ENCODE results near the gene LTO1. TPM values are rescaled to one million over a fixed set of nuclear protein-coding genes. Genes with fewer than 3 reads are reported as not detected.

Gene LTO1
- total RNA-seq, 4 donors from 2014 or later = 13.3 to 35.2 (median 22.8) TPM

- no peak for TF ChIP-seq CTCF (IDR thresholded peaks at IDR 0.05; ENCODE audit: low read depth)
Observed at GRCh38 chr11:69630424-69630823, 44.7 kb downstream of the LTO1 start.

GRCh38 chr11:69630017-69630416, 45.1 kb downstream of the LTO1 start:
- no peak for TF ChIP-seq CTCF (IDR thresholded peaks at IDR 0.05; ENCODE audit: low read depth)

DNA sequence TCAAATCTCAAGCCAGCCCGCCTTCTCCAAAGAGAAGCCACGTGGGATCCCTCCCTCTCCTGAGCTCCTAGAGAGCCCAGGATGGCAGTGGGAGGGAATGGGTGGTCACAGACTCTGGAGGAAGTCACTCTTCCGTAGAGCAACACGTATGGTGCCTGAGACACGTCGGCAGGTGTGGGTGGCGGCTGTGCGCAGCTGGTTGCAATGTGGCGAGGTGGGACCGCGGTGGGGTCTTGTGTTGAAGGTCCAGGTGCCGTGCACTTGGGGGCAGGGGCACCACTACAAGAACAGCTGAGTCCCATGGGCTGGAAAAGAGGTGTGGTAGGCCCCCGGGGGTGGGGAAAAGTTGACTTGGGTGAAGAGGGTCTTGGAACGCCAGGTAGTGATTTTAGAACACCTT, 47.6 kb downstream of the LTO1 start:
- TF ChIP-seq CTCF (IDR thresholded peaks at IDR 0.05; ENCODE audit: low read depth) = no peak

- no peak for TF ChIP-seq CTCF (IDR thresholded peaks at IDR 0.05; ENCODE audit: low read depth)
Observed at GRCh38 chr11:69625476-69625875, 49.7 kb downstream of the LTO1 start.

DNA sequence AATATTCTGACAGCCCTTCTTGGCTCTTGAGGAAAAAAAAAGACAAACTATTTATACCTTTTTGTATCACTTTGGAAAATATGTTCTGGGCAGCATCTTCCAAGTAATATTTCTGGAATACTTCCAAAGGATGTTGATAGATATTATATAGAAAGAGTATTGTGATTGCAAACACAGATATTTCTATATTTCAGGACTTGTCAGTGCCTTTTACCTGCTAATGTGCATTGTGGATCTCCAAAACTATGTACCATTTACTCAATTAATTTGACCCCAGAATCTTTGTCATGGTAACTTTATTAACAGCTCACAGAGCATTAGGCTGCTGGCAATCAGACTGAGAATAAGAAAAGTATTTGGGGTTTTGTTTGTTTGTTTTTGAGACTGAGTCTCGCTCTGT, 50.9 kb downstream of the LTO1 start:
- no peak for TF ChIP-seq CTCF (IDR thresholded peaks at IDR 0.05; ENCODE audit: low read depth)

DNA sequence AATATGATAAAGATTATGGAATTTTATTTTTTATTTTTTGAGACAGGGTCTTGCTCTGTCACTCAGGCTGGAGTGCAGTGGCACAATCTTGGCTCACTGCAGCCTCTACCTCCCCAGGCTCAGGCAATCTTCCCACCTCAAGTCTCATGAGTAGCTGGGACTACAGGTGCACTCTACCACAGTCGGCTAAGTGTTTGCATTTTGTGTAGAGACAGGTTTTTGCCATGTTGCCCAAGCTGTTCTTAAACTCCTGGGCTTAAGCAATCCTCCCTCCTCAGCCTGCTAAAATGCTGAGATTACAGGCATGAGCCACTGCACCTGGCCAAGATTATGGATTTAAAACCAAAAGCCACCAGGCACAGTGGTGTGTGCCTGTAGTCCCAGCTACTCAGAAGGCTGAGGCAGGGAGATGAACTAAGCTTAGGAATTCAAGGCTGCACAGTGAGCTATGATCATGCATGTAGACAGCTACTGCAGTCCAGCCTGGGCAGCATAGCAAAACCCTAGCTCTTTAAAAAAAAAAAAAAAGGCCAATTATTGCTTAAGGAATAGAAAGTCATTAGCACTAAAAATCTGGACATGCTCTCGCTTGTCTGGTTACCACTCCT, 54.4 kb downstream of the LTO1 start:
- no peak for TF ChIP-seq CTCF (IDR thresholded peaks at IDR 0.05; ENCODE audit: low read depth)

GRCh38 chr11:69618237-69618636, 56.9 kb downstream of the LTO1 start:
- TF ChIP-seq CTCF (IDR thresholded peaks at IDR 0.05; ENCODE audit: low read depth) = no peak
